Activated T-cell treated with anti-CD3 and anti-CD28 coated beads for 48 hours (primary cell): ENCODE data around the gene KCNQ1.

Experiments
- DNase-seq: peaks from one replicate; pipeline ENCODE4 v3.0.0-alpha.2; 2020; ENCODE audit warnings: low read depth

Gene KCNQ1

GRCh38 chr11:2460540-2461252 is 15.9 kb downstream of the KCNQ1 start:
- no peak for DNase-seq

DNA sequence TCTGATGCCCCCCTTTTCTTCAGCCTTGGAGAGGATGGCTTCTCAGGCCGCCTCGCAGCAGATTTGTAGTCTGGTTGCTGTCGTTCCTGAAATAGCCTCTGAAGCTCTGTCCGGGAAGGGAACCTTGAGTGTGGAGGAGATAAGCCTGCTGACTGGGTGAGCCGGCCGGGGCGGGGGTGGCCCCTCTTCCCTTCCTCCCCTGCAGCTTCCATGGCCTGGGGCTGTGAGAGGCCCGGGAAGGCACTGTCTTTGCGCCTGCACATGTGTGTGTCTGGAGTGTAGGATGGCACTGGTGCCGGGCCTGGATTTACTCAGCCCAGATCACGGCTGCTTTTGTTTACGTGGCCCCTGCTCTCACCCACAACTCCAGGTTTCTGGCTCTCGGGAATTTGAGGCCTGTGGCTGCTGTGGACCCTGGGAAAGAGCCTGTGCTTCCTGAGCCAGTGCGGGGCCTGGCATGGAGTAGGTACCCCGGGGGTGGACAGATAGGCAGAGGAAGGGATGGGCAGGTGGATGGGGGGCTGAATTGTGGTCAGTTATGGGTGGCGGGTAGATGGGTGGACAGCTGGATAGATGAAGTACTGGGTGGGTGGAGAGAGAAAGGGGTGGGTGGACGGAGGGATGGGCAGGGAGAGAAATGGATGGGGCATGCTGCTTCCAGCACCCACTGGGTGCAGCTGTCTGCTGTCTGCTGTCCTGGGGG is 16.6 kb downstream of the KCNQ1 start:
- DNase-seq: no peak

DNA sequence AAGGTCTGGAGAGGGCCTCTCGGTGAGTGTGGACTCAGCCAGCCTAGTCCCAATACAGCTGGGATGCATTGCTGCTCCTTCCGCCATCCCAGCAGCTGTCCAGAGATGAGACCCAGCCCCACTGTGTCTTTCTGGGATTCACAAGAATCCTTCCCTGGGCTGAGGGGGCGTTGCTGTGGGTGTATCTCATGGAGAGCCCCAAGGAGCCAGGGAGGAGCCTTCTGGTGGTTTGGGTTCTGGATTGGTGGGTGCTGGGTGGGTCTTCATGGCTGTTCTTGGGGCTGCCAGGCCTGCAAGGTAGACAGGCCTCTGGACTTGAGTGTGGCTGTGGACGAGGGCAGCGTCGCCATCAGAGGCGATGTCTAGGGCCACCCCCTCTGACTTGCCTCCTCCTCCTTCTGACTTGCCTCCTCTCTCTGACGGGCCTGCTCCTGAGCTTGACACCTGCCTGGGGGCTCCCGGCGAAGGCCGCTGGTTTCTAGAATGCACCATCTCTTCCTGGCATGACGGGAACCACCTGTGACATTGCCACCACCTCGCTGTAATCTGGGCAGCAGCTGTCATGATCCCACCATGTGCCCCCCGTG is 17.2 kb downstream of the KCNQ1 start:
- no peak for DNase-seq

DNA sequence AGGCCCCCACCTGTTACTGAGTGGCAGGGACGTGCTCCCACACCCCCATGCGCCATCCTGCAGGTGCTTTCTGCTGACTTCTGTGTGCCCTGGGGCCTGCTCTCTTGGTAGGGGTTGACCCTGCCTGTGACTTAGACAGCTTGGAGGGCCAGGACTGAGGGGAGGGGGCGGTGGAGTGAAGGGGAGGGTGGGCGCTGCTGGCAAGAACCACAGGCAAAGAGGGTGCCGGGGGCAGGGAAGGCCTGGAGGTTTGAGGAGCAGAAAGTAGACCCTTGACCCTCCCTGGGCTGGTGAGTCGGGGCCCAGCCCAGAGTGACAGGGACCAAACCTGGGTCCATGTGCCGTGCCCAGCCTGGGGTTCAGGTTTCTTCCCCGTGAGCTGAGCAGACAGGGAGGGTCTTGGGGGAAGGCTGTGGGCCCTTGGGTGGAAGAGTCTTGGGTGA is 17.8 kb downstream of the KCNQ1 start:
- no peak for DNase-seq

DNA sequence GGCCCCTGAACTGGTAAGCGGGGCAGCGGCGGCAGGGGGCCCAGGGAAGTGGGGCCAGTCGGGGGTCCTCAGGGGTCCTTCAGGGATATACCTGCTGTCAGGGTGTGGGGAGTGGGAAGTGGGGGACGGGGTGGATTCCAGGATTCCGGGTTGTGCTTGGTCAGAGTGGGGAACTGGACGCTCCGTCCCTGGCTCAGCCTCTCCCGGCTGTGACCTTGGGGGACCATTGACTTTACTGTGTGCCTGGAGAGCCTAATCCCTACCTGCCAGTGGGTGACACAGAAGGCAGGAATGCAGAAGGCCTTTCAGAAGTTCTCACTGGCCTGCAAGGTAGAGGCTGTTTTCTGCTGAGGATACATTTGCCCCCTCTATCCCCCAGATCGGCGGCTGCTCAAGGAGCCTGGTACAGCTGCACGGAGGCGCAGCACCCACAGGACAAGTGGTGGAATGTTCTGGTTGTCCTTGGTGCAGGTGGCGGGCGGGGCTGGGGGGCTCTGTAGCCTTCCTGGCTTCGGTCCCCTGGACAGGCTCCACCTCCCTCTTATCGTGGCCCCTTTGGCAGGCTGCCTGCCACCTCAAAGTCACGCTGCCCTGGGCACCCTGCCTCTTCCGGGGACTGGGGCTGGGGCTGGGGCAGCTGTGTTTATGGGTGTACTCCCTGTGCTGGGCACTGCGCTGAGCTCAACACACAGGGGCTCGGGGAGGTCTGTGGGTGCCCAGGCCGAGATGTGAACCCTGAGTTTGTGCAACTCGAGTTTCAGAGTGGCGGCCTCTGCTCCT is 18.4 kb downstream of the KCNQ1 start:
- no peak for DNase-seq

- DNase-seq: no peak
Measured at GRCh38 chr11:2463766-2464277, 19.0 kb downstream of the KCNQ1 start.

DNA sequence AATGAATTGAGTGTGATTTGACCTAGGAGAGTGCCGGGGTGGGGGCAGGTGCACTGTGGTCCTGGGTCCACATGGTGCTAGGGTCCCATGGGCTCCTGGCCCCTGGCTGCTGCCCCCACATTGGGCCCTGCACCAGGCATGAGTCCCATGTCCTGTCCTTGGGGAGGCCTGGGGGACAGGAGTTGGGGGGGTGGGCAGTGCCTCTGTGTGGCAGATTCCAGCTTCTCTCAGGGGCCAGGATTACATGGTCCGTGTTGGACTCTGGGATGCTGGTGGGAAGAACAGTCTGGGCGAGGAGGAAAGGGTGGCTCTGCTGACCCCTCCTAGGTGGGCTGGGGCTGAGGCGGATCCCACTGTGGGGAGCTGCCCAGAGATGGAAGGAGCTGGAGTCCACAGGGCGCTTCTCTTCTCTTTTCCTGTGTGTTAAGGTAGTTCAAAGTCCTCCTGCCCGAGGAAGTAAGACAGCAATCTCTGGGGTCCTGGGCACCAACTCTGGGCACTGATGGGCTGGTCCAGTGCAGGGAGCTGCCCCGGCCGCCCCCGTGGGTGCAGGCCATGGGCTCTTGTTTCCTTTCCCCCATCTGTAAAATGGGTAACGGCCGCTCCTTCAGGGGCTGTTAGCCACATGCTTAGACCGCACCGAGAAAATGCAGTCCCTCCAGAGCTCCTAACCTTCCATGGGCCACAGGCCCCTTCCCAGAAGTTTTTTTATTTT is 19.8 kb downstream of the KCNQ1 start:
- DNase-seq: no peak

GRCh38 chr11:2465202-2466068 is 20.6 kb downstream of the KCNQ1 start:
- no peak for DNase-seq

GRCh38 chr11:2466069-2466801 is 21.4 kb downstream of the KCNQ1 start:
- no peak for DNase-seq

DNA sequence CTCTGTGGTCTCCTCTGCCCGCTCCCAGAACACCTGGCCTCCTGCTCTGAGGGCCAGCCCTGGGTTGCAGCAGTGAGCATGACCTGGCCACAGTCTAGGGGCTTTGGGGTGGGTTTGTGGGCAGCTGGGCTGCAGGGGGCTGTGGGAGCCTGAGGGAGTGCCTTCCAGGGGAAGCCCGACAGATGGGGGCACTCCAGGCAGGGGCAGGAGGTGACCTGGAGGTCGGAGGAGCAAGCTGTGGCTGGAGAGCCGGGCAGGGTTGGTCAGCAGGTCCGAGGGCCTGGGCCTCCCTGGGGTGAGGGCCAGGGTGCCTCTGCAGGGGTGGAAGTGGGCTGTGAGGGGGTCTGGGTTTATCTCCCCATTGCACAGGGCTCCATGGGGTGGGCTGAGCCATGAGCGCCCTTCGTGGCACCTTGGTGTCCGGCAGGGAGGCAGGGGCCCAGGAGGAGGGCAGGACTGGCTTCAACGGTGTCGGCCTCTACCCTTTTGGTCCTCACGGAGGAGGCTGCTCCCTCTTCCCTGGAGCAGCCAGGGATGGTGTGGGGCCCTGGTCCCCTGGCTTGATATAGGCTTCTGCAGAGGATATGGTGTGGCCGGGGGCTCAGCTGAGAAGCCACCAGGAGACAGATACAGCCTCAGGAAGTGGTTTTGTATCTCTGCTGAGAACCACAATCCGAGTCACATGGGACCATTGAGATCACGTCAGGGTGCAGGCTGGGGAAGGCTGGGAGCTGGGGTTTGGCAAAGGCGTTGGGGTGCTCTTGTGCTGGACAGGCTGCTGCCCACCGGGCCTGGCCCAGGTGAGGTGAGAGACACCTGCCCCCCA is 22.3 kb downstream of the KCNQ1 start:
- no peak for DNase-seq

DNA sequence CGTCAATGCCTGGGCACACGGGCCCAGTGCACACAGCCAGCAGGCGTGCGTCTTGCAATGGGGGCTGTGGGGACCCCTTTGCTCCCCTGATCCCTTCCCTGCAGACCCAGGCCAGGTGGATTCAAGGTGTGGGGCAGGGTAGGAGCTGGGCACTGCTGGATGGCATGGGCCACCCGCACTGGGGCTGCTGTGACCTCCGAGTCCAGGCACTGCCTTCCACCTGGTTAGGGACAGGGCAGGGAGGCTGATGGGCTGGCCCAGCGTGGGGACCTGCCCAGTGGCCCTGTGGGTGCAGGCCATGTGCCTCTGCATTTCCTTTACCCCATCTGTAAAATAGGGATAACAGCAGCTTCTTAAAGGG is 22.9 kb downstream of the KCNQ1 start:
- no peak for DNase-seq

DNA sequence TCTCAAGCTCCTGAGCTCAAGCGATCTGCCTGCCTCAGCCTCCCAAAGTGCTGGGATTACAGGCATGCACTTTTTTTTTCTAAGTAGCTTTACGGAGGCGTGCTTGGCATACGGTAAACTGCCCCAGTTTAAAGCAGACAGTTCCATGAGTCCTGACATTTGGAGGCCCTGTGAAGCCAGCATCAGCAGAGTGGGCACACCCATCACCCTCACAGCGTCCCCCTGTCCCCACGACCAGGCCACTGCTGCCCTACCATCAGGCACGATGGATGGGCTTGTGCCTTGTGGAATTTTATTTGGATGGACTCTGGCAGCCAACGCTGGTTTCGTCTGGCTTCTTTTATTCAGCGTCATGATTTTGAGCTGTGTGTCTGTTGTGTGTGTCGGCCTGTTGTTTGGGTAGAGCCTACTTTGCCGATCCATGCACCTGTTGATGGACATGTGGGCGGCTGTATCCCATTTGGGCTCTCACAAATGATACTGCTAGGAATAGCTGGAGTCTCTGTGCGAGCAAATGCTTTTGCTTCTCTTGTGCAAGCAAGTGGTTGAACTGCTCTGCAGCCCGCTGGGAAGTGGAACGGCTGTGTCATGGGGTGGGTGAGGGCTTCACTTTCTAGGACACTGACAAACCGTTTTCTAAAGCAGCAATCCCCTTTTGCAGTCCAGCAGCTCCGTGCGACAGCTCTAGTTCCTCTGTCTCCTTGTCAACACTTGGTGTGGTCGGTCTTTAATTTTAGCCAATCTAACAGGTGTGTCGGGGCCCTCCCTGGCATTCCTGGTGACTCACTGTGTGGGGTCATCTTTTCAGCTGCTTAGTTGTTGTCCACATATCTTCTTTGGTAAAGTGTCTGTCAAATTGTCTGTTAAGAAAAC is 23.8 kb downstream of the KCNQ1 start:
- DNase-seq: no peak

DNA sequence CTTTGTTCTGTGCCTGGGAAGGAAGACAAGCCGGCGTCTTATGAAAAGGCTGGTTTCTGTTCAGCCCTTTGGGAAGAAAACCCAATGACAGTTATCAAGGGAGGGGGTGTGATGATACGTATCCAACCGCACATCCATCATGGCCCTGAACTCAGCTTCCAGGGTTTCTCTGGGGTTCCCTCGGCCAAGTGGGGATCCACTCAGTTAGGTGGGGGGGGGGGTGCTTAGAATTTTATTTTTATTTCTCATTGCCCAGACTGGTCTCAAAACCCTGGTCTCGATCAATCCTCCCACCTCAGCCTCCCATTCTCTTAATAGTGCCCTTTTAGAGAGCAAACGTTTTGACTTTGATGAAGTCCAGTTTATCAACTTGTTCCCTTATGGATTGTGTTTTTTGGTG is 25.7 kb downstream of the KCNQ1 start:
- no peak for DNase-seq

GRCh38 chr11:2471048-2471803 is 26.4 kb downstream of the KCNQ1 start:
- no peak for DNase-seq

- DNase-seq: no peak
Measured at GRCh38 chr11:2471804-2472096, 26.9 kb downstream of the KCNQ1 start.

GRCh38 chr11:2472428-2473186 is 27.8 kb downstream of the KCNQ1 start:
- DNase-seq: no peak
